Stimulated activated CD4-positive, alpha-beta T cell treated with anti-CD3 and anti-CD28 coated beads, Interleukin-4, amount 100 ng/mL, for 24 hours (primary cell): Measurements from ENCODE around the gene TDP1.
A peak's percentile ranks its signal among the peaks of the same experiment; 100 is the strongest.

Source experiments
- DNase-seq: peaks from one replicate; pipeline ENCODE4 v3.0.0-alpha.2; 2020

Gene TDP1

DNA sequence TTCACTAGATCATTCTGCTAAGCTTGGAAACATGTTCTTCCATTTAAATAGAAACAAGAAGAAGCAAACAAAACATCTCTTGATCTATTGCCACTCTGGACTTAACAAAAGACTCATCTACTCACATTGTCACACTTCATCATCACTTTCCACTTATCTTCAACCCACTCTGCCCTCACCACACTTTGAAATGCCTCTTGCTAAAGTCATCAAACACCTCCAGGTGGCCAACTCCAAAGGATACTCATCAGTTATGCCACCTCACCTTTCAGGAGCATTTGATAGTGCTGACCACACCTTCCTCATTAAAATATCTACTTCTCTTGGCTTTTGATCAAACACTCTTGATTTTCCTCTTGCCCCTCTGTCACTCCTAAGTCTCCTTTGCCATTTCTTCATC is 8.4 kb upstream of the TDP1 start:
- no peak for DNase-seq

DNA sequence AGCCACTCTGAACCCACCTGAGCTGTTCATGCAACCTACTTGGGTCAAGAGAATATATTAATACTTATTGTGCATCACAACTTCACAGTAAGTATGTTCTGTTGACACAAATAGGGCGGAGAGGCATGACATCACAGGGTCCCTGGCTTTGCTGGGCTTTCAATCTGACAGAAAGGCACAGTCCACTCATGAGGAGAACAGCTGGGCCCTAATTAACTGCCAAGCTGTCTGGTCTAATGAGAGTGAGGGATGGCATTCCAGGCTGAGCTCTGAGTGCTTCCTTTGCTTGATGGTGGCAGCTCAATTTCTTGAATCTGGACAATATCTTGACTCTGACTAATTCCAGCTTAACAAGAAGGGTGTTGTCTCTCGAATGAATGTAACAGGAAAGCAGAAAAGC is 3.2 kb upstream of the TDP1 start:
- DNase-seq, result no peak

DNA sequence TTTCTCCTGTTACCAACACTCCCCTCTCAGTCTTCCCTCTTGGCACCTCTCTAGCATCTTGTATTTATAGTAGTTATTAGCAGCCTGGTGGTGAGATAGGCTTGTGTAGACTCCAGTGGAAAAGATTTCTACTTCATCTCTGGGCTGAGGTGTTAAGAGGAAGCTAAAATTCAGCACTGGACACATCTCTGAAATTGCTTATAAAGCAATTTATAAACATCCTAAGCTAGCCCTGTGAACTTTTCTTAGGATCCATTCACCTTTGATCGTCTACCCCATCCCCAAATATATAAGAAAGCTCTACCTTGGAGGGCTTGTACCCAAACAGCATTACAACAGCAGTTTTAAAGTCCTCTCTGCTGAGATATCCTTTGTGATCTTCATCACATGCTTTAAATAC is 2.1 kb upstream of the TDP1 start:
- DNase-seq, result no peak

DNA sequence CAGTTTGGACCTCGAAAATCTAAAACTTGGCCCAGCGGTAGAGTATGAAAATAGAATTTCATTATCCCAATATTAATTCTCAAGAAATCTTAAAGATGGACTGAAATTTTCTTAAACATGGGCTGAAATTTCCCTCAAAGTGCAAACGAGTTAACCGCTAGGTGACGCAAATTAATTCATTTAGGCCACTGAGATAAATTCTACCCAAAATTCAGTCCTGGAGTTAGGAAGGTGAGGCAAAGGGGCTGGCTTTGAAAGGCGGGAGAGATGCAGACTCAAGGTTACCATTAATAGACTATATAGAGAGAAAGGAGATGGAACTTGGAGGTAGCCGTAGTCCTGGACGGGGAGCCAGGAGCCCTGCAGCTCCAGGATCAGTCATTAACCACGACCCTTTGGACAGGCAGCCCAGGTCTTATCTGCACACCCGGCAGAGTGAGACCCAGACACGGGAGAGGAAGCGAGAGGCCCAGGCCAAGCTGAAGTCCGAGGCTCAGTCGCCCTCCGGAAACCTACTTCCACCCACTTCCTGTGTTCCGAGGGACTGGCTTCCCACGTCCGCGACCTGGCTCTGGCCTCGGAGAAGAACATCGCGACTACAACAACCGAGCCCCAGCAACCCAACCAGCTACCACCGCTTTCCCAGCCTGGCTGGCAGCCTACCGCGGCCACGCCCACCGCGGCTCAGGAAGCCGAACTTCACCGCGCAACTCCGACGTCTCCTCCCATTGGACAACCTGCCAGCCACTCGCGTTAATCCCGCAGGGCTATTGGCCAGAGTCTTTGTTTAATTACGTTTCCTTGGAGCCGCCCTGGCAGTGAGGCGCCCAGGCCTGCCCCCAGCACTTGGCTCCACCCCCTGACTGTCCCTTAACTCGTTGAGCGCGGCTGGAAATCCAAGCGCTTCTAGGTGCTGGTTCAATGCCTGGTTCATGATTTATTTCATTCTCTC is 1.4 kb upstream of the TDP1 start, which contains the start of gene EFCAB11:
TSS of gene EFCAB11 (minus strand) at position 661 of the 952 bp plus-strand sequence. CDS start at position 591, 70 bp downstream.
- DNase-seq, result peak; percentile 97

DNA sequence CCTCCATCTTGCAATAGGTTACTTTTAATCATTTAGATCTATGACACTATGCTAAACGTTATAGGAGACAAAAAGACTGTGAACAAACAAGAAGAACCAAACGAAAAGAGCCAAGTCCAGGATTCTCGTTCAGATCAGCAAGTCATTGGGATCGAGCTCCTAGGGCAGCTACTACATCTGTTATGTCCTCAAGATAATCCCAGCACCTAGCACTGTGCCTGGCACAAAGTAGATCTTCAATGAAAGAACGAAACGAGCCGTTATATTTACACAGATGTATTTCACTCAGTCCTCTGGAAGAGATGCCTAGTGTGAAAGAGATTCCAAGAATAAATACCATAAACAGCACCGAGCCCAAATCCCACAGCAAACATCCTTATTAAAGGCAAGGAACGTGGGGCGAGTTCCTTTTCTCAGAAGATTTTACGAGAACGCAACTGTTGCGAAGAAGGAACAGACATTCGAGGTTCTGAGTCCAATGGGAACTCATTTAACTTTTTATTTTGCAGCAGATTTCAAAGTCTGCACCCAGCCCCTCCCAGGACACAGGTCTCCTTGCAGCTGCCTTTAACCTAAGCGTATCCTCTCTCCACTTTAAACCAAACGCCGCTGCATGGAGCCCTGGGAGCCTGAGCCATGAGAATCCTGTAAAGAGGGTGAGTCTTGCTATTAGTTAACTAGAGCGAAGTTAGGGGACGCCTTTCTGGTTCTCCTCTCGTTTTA is 544 bp upstream of the TDP1 start:
- peak; percentile 10 for DNase-seq

DNA sequence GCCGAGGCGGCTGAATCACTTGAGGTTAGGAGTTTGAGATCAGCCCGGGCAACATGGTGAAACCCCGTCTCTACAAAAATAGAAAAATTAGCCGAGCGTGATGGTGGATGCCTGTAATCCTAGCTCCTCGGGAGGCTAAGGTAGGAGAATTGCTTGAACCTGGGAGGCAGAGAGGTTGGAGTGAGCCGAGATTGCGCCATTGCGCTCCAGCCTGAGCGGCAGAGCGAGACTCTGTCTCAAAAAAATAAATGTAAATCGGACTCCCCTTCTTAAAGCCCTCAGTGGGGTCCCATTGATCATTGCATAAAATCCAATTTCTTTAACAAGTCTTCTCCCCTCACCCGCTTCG is 908 bp downstream of the TDP1 start:
- DNase-seq, result no peak

DNA sequence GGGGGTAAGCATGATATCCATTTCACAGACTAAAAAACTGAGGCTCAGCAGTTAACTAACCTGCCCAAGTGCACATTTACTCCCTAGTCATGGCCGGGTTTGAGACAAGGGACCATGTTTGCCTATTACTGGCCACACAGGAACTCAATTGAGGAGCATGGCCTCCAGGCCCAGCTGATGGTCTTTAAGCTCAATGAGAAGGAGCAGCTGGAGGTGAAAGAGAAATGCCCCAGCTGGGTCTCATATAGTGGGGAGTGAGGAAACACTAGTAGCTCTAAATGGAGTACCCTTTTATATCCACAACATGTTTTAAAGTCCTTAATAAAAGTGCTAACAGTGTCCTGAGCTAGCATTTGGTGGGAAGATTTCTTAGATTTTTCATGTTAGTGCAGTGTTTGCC is 1.6 kb downstream of the TDP1 start:
- no peak for DNase-seq

DNA sequence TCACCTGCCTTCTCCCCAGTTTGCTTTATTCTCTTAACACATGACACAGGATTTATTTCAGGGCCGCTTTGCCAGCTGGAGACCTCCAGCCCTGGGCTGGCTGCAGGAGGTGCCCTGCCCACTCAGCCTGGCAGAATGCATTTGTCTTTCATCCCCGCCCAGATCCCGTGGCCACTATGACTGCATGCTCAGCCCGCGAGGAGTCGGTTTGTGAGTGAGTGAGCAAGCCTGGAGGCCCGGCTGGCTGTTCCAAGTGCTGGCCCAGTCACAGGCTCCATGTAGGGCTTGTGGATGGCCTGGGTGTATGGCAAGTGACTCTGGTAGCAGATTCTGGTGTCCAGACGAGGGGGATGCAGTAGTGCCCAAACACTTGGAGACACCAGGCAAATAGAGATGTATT is 2.1 kb downstream of the TDP1 start:
- no peak for DNase-seq

DNA sequence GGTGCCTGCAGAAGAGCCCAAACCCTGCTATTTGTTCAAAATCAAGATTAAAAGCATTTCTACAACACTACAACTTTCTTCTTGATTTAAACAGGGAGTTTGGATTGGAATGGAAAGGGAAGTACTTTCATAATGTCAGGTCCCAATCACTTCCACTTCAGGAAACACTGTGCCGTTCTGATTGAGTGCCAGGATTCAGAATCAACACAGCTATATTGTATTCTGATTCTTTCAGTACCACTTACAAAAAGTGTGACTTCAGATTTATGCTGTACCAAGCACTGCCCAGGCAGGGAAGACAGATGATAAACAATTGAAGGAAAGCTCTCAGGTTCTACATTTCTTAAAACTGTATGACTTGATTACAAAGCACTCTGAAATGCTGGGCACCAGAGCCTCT is 3.2 kb downstream of the TDP1 start:
- DNase-seq, result no peak

DNA sequence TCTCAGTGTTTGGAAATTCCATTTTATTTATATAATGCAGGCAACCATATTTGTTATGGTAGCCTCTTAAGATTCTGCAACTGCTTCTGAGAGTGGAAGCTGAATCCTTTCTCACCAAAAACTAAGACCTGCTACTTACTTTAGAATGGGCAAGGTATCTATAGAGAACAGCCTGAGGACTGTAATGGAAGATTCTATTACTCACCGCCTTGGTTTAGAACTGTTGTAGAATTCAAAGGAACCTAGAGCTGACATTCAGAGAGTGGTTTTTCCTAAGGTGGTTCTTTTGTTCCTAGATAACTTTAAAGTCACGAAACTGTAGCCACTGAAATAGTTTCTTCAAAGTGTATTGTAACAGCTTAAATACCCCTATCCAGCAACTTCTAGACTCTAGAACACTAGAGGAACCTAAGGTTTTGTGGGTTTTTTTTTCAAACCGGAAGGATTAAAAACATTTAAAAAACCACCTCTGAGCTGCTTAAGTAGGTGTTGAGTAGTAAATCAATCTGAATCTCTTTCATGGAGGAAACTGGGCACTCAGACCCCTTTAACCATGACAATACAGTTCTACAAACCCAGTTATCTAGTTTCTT is 4.2 kb downstream of the TDP1 start:
- DNase-seq, result no peak

DNA sequence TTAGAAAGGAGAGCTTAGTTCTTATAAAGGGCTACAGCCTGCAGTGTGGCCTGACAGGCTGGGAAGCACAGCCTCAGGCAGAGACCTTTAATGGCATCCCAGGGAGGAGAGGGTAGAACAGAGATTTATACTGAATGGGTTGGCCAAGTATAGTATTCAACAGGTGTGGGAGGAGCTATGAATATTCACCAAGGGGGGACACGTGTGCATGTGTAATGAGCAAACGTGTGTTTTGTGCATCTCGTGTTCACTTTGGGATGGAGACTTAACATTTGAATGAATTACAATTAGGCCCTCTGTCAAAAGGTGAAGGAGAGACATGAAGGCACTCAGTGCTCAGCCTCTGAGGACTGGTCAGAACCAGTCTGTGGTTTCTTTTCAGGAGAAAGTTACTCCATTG is 5.2 kb downstream of the TDP1 start:
- DNase-seq, result no peak

DNA sequence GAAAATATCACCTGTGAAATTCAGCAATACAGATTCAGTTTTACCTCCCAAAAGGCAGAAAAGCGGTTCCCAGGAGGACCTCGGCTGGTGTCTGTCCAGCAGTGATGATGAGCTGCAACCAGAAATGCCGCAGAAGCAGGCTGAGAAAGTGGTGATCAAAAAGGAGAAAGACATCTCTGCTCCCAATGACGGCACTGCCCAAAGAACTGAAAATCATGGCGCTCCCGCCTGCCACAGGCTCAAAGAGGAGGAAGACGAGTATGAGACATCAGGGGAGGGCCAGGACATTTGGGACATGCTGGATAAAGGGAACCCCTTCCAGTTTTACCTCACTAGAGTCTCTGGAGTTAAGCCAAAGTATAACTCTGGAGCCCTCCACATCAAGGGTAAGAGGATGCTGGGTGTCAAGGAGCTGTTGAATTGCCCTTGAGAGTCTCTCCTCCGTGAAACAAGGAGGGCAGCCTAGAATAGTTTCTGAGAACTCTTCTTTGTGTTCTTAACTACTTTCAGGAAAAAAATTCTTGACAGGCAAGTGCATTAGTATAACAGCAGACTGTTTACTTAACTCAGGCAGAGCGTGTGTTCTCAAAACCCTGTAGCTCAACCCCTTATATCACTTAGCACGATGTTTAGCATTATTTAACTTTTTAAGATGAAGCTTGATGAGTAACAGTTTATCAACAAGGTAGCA is 7.7 kb downstream of the TDP1 start:
- DNase-seq, result no peak

DNA sequence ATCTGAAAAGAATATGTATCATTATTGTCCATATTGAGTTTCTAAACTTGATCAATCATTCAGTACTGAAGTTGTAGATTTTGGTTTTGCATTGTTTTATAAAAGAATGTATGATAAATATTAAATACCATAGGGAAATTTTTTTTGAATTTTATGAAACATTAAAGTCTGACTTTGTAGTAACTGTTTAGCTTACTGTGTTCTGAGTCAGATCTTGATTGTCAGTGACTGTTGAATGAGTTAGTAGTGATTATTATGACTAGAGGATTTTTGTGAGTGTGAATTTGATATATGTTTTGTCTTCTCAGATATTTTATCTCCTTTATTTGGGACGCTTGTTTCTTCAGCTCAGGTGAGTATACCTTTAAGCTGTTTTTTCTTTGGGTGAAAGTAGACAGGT is 10.1 kb downstream of the TDP1 start:
- no peak for DNase-seq

DNA sequence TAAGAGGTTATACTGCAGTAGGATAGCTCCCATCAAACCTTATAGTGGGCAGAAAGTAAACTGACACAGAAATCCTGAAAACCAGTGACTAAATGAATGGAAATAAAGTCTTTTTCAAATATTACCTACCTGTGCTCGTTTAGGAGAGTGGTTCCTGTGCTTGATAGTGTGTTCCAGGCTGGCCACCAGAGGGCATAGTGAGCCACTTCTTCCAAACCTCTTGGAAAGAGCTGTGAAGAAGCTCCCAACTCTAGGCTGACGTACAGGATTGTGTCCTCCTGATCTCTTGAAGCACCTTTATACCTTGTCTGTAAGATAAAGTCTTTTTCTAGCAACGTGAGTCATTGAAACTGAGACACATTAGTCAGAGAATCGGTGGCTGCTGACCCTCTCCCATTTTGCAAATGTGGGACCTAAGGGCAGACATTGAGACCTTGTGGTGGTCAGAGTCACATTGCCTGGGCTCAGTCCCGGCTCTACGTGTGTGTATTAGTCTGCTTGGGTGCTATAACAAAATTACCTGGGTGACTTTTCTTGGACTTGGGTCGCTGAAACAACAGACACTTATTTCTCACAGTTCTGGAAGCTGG is 17.6 kb downstream of the TDP1 start:
- DNase-seq, result peak; percentile 50

DNA sequence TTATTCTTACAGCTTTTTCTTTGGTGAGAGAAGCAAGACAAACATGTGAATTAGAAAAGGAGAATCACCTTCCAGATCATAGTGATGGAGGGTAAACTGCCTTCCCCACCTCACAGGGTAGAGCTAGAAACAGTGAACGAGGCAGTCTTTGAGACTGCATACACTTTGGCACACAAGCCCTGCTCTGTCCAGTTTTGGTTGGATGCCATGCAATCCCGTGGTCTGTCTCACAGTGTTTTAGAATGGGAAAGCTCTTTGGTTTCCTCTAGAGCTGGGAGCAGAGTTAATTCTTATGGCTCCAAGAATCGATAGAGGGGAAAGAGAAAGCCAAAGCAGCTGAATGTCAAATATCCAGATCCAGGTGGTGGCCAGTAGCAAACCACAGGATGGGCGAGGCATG is 21.9 kb downstream of the TDP1 start:
- no peak for DNase-seq

DNA sequence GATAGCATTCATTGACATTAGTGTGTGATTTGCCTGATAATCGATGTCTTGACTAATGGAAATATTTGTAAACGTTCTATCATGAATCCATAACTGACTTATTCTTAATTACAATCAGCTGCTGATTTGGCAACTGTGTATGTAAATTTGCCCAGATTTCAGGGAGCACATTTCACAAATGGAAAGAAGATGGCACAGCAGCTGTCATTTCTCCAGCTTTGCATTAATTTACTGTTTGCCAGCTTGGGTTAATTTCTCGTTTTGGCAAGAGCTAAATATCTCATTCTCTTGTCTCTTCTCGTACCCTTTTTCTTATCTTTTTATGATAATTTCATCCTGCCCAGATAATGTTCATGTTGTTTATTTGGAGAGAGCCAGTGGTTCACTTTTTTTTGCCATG is 22.9 kb downstream of the TDP1 start:
- no peak for DNase-seq

DNA sequence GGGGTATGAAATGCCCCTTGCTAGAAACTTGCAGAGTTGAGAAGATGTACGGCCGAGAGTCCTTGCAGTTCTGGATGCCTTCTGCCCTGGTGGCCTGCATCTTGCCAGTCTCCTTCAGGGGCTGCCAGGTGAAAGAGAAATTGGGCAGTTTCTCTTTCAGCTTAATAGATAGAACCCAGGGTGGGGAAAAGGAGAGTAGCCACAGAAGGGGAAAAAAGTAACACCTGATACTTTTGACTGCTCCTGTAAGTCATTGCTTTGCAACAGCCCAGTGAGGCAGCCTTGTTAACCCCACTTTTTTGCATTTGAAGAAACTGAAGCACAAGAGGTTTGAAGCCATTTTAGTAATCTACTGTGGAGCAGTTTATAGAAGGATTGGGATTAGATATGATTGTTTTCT is 27.6 kb downstream of the TDP1 start:
- DNase-seq, result no peak

DNA sequence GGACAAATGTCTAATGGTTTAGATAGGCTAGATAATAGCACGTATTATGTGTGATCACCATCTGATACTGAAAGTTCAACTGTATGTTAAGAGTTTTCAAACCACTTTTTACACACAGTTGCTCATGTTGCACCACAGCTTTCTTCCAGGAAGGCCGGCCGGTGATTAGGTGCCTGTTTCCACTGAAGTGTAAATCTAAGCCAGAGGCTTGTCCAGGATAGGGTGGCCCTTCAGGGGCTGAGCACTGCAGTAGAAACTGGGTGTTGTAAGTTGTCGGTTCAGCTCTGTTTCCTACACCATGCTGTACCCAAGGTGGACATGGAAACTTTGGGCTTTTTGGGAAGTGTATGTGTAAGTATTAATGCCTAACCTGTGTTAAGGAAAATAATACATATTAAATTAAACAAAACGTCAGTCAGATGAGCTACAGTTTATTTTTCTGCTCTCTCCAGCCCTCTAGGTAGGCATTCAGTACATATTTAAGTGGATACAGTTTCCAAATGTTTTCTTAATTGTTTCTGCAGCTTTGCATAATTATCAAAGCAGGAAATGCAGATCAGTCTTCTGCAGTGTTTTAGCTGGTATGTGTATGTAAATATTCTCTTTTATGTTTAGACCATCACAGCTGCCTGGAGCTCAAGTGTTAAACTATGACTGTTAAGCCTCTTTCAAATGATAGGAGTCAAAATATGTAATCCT is 30.9 kb downstream of the TDP1 start:
- no peak for DNase-seq

DNA sequence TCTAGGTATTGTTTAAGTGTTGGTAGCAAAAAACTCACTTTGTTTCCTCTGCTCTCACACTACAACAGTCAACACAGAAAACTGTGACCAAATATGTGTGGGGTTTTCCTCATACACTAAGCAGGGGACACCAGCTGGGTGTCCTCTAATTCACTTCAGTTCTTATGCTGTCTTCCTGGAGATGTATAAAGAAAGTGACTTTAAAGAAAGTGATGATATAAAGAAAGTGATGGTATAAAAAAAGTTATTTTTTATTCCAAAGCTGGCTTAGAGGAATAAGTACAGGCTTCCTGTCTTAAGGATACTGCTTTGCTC is 31.4 kb downstream of the TDP1 start:
- DNase-seq, result no peak

DNA sequence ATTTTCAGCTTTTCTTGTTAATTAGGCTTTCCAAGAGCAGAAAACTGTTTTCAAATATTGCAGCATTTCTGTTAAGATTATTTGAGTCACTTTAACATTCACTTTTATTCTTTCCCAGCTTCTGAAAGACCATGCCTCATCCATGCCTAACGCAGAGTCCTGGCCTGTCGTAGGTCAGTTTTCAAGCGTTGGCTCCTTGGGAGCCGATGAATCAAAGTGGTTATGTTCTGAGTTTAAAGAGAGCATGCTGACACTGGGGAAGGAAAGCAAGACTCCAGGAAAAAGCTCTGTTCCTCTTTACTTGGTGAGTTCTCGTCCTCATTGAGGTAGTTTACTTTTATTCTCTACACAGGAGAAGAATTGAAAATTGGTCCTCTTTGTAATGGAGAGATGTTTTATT is 33.1 kb downstream of the TDP1 start:
- no peak for DNase-seq

DNA sequence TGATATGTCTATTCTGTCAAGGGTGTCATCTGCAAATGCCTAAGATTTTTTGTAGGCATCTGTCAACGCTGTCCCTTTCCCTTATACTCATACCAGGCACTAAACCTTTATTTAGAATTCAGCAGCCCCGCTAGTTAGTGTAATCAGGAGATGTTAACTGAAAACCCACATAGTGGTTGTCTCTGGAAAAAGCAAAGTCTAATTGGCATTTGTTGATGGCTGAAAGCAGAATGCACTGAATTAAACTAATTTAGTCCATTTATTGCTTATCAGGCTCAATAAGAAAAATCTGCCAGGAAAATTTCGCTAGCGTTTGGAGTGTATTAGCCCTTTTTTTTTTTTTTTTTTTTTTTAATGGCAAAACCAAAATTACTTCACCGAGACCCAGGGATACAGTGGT is 34.5 kb downstream of the TDP1 start:
- no peak for DNase-seq

DNA sequence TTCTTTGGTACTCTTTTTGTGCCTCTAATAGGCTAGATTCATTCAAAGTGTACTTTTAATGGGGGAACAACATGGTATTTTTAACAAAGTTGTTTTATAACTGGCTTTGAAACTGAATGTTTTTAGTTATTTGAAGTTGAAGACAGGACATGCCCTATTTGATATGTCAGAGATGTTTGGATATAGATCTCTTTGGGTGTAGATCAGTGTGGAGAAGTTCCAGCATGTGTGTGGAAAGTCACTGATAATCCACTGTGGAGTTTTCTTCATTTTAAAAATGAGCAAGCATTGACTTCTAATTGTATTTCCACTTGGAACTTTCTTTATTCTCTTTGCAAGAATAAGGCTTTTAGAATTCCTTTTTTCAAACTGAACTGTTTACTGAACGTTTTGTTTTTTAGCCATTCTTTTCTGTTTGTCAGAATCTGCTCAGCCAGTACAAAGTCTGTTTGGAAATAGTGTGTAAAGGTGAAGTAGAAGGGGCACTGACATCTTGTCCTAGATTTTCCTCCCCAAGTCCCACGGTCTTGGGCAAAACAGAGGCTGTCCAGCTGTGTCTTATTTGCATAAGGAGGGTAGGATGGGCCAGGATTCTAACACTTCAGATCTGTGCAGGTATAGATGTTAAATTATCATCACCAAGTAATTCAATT is 35.0 kb downstream of the TDP1 start:
- DNase-seq, result no peak
